H1 (cell line): ENCODE results near the gene NUAK1. TPM values are rescaled to one million over a fixed set of nuclear protein-coding genes. Genes with fewer than 3 reads are reported as not detected.

ENCODE experiments used
- CTCF ChIA-PET: fragments of 300-600 bp; sonication (Branson Sonifier 250); formaldehyde crosslinking; loops from one replicate; lab custom pipeline; 2021; ENCODE audit not compliant: partially characterized antibody; lab: Charles Lee
- POLR2A ChIA-PET: fragments of 300-600 bp; sonication (Branson Sonifier 250); formaldehyde crosslinking; loops from one replicate; lab custom pipeline; 2021; ENCODE audit warnings: inconsistent platforms; ENCODE audit not compliant: partially characterized antibody; lab: Charles Lee
- DNase-seq, 2 experiments: peaks; one replicate each; pipeline versions ENCODE4 v3.0.0 to v3.0.0-alpha.2; 2010 to 2022; ENCODE audit warnings: low spot score in 2 of 2, low read depth in 1 of 2, mixed read lengths in 1 of 2
- FAIRE-seq: peaks from 2 replicates; lab custom pipeline; 2011; peaks lifted over from hg19 to GRCh38; lab: Jason Lieb, UNC
- H2AFZ ChIP-seq: 2 replicates; pipeline ENCODE4 v1.8.1; 2012; ENCODE audit warnings: low read length, inconsistent platforms
- H2AK5ac ChIP-seq: 2 replicates; pipeline ENCODE4 v1.6.1; 2013; ENCODE audit warnings: low read depth, low read length
- H2BK120ac ChIP-seq: replicated peaks from 2 replicates; pipeline ENCODE3; 2013; ENCODE audit warnings: low read depth, low read length, inconsistent platforms
- H2BK12ac ChIP-seq: 2 replicates; pipeline ENCODE4 v1.6.1; 2013; ENCODE audit warnings: low read depth, low read length
- H2BK15ac ChIP-seq: 2 replicates; pipeline ENCODE4 v1.6.1; 2013; ENCODE audit warnings: low read length
- H2BK20ac ChIP-seq: 2 replicates; pipeline ENCODE4 v1.6.1; 2013; ENCODE audit warnings: low read length
- H2BK5ac ChIP-seq: 2 replicates; pipeline ENCODE4 v1.6.1; 2013; ENCODE audit warnings: low read depth, low read length
- H3K14ac ChIP-seq: 2 replicates; pipeline ENCODE4 v1.6.1; 2013; ENCODE audit warnings: inconsistent platforms; ENCODE audit not compliant: insufficient read length
- H3K18ac ChIP-seq: 2 replicates; pipeline ENCODE4 v1.6.1; 2013; ENCODE audit warnings: low read length; ENCODE audit errors: extremely low read depth
- H3K23ac ChIP-seq: 2 replicates; pipeline ENCODE4 v1.6.1; 2013; ENCODE audit warnings: inconsistent platforms; ENCODE audit not compliant: insufficient read length
- H3K23me2 ChIP-seq: 2 replicates; pipeline ENCODE4 v1.6.1; 2013; ENCODE audit warnings: low read depth, low read length
- H3K27ac ChIP-seq: 2 replicates; pipeline ENCODE4 v1.6.1; 2011; ENCODE audit warnings: low read depth, low read length, inconsistent platforms
- H3K27me3 ChIP-seq, 4 experiments: replicated peaks in 1 of 4; 1 replicate in 1 of 4; 2 replicates in 3 of 4; pipeline versions ENCODE4 v1.6.1 to v1.8.1; 2011 to 2013; ENCODE audit warnings: low read length in 3 of 4, mild to moderate bottlenecking in 3 of 4, inconsistent platforms in 2 of 4, mixed read lengths in 2 of 4, moderate library complexity in 1 of 4; ENCODE audit not compliant: control insufficient read depth in 3 of 4, insufficient read depth in 3 of 4; ENCODE audit errors: extremely low read depth in 1 of 4
- H3K36me3 ChIP-seq, 4 experiments: 2 replicates each; pipeline versions ENCODE4 v1.6.1 to v1.8.1; 2011 to 2013; ENCODE audit warnings: mild to moderate bottlenecking in 4 of 4, low read length in 3 of 4, moderate library complexity in 2 of 4, control low read depth in 1 of 4, inconsistent platforms in 1 of 4; ENCODE audit not compliant: insufficient read depth in 4 of 4, control insufficient read depth in 2 of 4
- H3K4ac ChIP-seq: replicated peaks from 2 replicates; pipeline ENCODE3; 2013; ENCODE audit warnings: low read length, low read depth, mixed read lengths, inconsistent platforms; ENCODE audit not compliant: insufficient read length
- H3K4me1 ChIP-seq, 4 experiments: replicated peaks in 1 of 4; 1 replicate in 1 of 4; 2 replicates in 3 of 4; pipeline versions ENCODE4 v1.6.1 to v1.8.1; 2011 to 2013; ENCODE audit warnings: low read length in 3 of 4, inconsistent platforms in 2 of 4, mixed read lengths in 1 of 4; ENCODE audit not compliant: insufficient read depth in 4 of 4, control insufficient read depth in 3 of 4
- H3K4me2 ChIP-seq, 2 experiments: 2 replicates each; pipeline versions ENCODE4 v1.6.1 to v1.8.1; 2011 to 2013; ENCODE audit warnings: low read depth in 2 of 2, low read length in 2 of 2, control low read depth in 1 of 2, inconsistent platforms in 1 of 2, mild to moderate bottlenecking in 1 of 2; ENCODE audit not compliant: insufficient read depth in 1 of 2
- H3K4me3 ChIP-seq, 4 experiments: fragments of 200-600, 300-600 bp in 1 of 4; sonication (generic), shearing (Covaris generic), sonication (Bioruptor Twin) in 1 of 4; 2 replicates each; pipeline versions ENCODE4 v1.5.1 to v1.8.1; 2011 to 2016; ENCODE audit warnings: low read length in 4 of 4, low read depth in 3 of 4, control low read depth in 2 of 4, inconsistent platforms in 2 of 4, mild to moderate bottlenecking in 2 of 4, mixed read lengths in 1 of 4, moderate library complexity in 1 of 4; ENCODE audit not compliant: insufficient read depth in 2 of 4; ENCODE audit errors: extremely low read depth in 1 of 4
- H3K56ac ChIP-seq: replicated peaks from 2 replicates; pipeline ENCODE3; 2013; ENCODE audit warnings: low read depth, mild to moderate bottlenecking, mixed read lengths, low read length, inconsistent platforms; ENCODE audit not compliant: insufficient read length
- H3K79me1 ChIP-seq: 2 replicates; pipeline ENCODE4 v1.6.1; 2013; ENCODE audit warnings: low read depth, low read length, control low read depth
- H3K79me2 ChIP-seq, 2 experiments: 2 replicates each; pipeline versions ENCODE4 v1.6.1 to v1.8.1; 2012 to 2013; ENCODE audit warnings: low read length in 2 of 2, mild to moderate bottlenecking in 2 of 2, inconsistent platforms in 1 of 2; ENCODE audit not compliant: insufficient read depth in 2 of 2, control insufficient read depth in 1 of 2
- H3K9ac ChIP-seq, 4 experiments: replicated peaks in 1 of 4; 1 replicate in 1 of 4; 2 replicates in 3 of 4; pipeline versions ENCODE4 v1.6.1 to v1.8.1; 2011 to 2013; ENCODE audit warnings: low read depth in 3 of 4, low read length in 3 of 4, control low read depth in 2 of 4, mild to moderate bottlenecking in 2 of 4, moderate library complexity in 2 of 4, inconsistent platforms in 1 of 4; ENCODE audit errors: extremely low read depth in 1 of 4
- H3K9me3 ChIP-seq, 2 experiments: 2 replicates each; pipeline versions ENCODE4 v1.6.1 to v1.8.1; 2012 to 2013; ENCODE audit warnings: mild to moderate bottlenecking in 2 of 2, moderate library complexity in 2 of 2, control low read depth in 1 of 2, inconsistent platforms in 1 of 2, low read depth in 1 of 2, low read length in 1 of 2, mixed read lengths in 1 of 2; ENCODE audit not compliant: insufficient read depth in 2 of 2
- H4K20me1 ChIP-seq, 2 experiments: replicated peaks in 1 of 2; 2 replicates each; pipeline versions ENCODE3 to v1.8.1; 2011 to 2013; ENCODE audit warnings: inconsistent platforms in 2 of 2, low read length in 2 of 2, mild to moderate bottlenecking in 1 of 2; ENCODE audit not compliant: insufficient read depth in 2 of 2, control insufficient read depth in 1 of 2
- H4K5ac ChIP-seq: 2 replicates; pipeline ENCODE4 v1.6.1; 2013; ENCODE audit warnings: low read length, low read depth, mixed read lengths, inconsistent platforms; ENCODE audit not compliant: insufficient read length
- H4K8ac ChIP-seq: 2 replicates; pipeline ENCODE4 v1.8.0; 2013; ENCODE audit warnings: mild to moderate bottlenecking, moderate library complexity, low read length, inconsistent platforms; ENCODE audit not compliant: insufficient read depth; ENCODE audit errors: extremely low read depth
- H4K91ac ChIP-seq: replicated peaks from 2 replicates; pipeline ENCODE3; 2013; ENCODE audit warnings: low read length, mixed read lengths, inconsistent platforms; ENCODE audit not compliant: insufficient read length
- BACH1 ChIP-seq: IDR thresholded peaks from 2 replicates; pipeline ENCODE4 v1.6.1; 2012; ENCODE audit warnings: low read length, improper control_type of control experiment
- BRCA1 ChIP-seq: IDR thresholded peaks from 2 replicates; pipeline ENCODE4 v1.6.1; 2012; ENCODE audit warnings: low read depth, low read length, improper control_type of control experiment
- EP300 ChIP-seq, 2 experiments: IDR thresholded peaks; 1 replicate in 1 of 2; 2 replicates in 1 of 2; pipeline ENCODE4 v1.6.1; 2011 to 2012; ENCODE audit warnings: low read depth in 2 of 2, low read length in 2 of 2, mild to moderate bottlenecking in 2 of 2, borderline replicate concordance in 1 of 2, inconsistent platforms in 1 of 2, moderate library complexity in 1 of 2
- JUN ChIP-seq: IDR thresholded peaks from 2 replicates; pipeline ENCODE4 v1.6.1; 2011; ENCODE audit warnings: low read depth, mild to moderate bottlenecking, improper control_type of control experiment, low read length
- RBBP5 ChIP-seq: IDR thresholded peaks from 2 replicates; pipeline ENCODE4 v1.7.1; 2012; ENCODE audit warnings: low read depth, mild to moderate bottlenecking, inconsistent platforms, low read length, moderate library complexity, borderline replicate concordance
- RXRA ChIP-seq: IDR thresholded peaks from 2 replicates; pipeline ENCODE4 v1.6.1; 2011; ENCODE audit warnings: low read depth, mild to moderate bottlenecking, low read length, moderate library complexity; ENCODE audit not compliant: insufficient read depth
- SAP30 ChIP-seq: fragments of 300-600 bp; sonication (generic); IDR thresholded peaks from 2 replicates; pipeline ENCODE4 v1.7.1; 2012; ENCODE audit warnings: low read length, moderate library complexity, mild to moderate bottlenecking, inconsistent platforms; ENCODE audit not compliant: insufficient read depth, insufficient replicate concordance
- TAF7 ChIP-seq: optimal IDR thresholded peaks from 2 replicates; pipeline ENCODE3; 2011; ENCODE audit warnings: low read depth, mild to moderate bottlenecking, inconsistent platforms, low read length, moderate library complexity, borderline replicate concordance
- TEAD4 ChIP-seq: IDR thresholded peaks from 2 replicates; pipeline ENCODE4 v1.6.1; 2012; ENCODE audit warnings: low read depth, low read length, inconsistent platforms, mixed read lengths
- WGBS, 2 experiments: shearing (Covaris generic) in 1 of 2; methylation state at CpG; one replicate each; pipeline versions ENCODE4 v1.1.6 to v1.1.7; 2013 to 2015; ENCODE audit warnings: low lambda C conversion rate in 2 of 2, mixed read lengths in 2 of 2, inconsistent platforms in 1 of 2, low coverage in 1 of 2, missing lambda C conversion rate in 1 of 2; ENCODE audit not compliant: insufficient replicate concordance in 2 of 2, insufficient coverage in 1 of 2, insufficient read length in 1 of 2; ENCODE audit errors: extremely low coverage in 1 of 2, missing lambda C conversion rate in 1 of 2; 5-methylcytosine and 5-hydroxymethylcytosine counted together
- polyA plus RNA-seq, 7 experiments: library from polyadenylated mRNA; depleted of rRNA in 3 of 7; stranded (reverse) in 5 of 7; unstranded in 2 of 7; fragments of >200 nt in 5 of 7; fragments of 200-250 nt in 2 of 7; gene quantifications; 1 replicate in 5 of 7; 2 replicates in 1 of 7; 4 replicates in 1 of 7; pipeline versions ENCODE4 v1.2.1 to v1.2.3, GENCODE V29; 2011 to 2013; ENCODE audit warnings: missing spikeins in 2 of 7, mixed read lengths in 2 of 7
- total RNA-seq: library from RNA; stranded (reverse); fragmentation: NEBNext Ultra II Directional; extraction: Animal tissue kit (Norgen Biotek cat#: 25700); gene quantifications from 2 replicates; pipeline ENCODE4 v1.2.1, GENCODE V29; 2021
- TF ChIP-seq, protein P1 (sequence below): IDR thresholded peaks from 2 replicates; pipeline ENCODE4 v1.6.1; 2011; ENCODE audit warnings: low read depth, mild to moderate bottlenecking, low read length; ENCODE audit not compliant: insufficient read depth

Gene NUAK1
- total and polyA plus RNA-seq, 2 of the 8 experiments (the other 6 are each of a cell fraction or from before 2014, with no cell fraction given) = 6.7 to 18.2 TPM

DNA sequence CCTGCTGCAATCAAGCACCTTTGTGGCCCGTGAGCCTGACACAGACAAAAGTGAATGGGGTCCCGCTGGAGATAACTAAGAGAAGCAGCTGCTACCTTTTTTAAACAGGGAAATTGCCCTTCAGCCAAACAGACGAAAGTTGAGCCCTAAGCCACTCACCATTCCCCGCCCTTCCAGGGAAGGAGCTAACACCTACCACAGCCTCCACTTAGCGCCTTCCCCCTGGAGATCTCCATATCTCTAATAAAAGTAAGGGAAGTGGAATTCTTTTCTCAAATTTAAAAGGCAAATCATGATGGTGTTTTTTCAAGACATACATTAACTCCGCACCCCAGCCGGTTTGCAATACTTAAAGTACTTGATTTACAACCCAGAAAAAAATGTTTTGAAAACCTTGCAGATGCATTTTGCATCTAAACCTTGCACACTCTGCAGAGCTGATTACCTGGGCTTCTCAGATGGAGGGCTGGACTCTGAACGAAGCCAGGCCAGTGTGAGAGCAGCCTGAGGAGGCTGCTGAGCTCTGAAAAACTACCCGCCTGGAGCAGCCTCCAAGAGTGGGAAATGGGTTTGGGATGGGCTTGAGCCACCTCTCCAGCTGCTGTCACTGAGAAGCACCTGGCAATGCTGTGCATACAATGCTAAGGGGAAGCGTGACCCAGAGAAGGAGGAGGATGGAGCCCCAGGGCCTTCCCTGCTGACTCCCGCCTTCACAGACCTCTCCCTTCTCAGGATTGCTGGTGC is 10.0 kb downstream of the NUAK1 start:
- no peaks in the 10 kb centered on the region for H3K27me3 ChIP-seq
- peak overlapping the region; percentile 48; the same call in 1 of the 2 replicates for H2BK15ac ChIP-seq
- H3K9me3 ChIP-seq = no peaks in the 10 kb centered on the region
- H2BK5ac ChIP-seq = peak overlapping the region; percentile 86
- H3K79me1 ChIP-seq = peaks cover 2% of the 10 kb centered on the region; the same call in 1 of the 2 replicates
- H3K14ac ChIP-seq = no peak overlapping the region
- no peak overlapping the region for H2AFZ ChIP-seq
- H4K8ac ChIP-seq = no peak overlapping the region
- peak overlapping the region; percentile 72; the same call in 1 of the 2 replicates for H3K18ac ChIP-seq
- H3K4me3 ChIP-seq = no peak overlapping the region
- H3K4me2 ChIP-seq = peak overlapping the region in 1 of 2 experiments; percentile 2; a peak in 2 of 4 replicates
- peak overlapping the region; percentile 62 for H2BK20ac ChIP-seq
- H4K5ac ChIP-seq = no peak overlapping the region
- WGBS, 2 experiments = 63% methylated on average over 11 of the region's 11 CpGs; no CpG with 5 or more reads in 1 of the 2 experiments
- peak overlapping the region; percentile 70 for H2BK12ac ChIP-seq
- H3K9ac ChIP-seq = no peak overlapping the region
- peak overlapping the region; percentile 12 for H4K91ac ChIP-seq
- no peak for FAIRE-seq
- H3K56ac ChIP-seq = no peak overlapping the region
- peaks cover 14 to 93% of the 10 kb centered on the region in 2 experiments for H3K79me2 ChIP-seq
- H2AK5ac ChIP-seq = peak overlapping the region; percentile 10; the same call in 1 of the 2 replicates
- H4K20me1 ChIP-seq = peaks cover 0 to 1% of the 10 kb centered on the region in 2 experiments
- peaks cover 33 to 48% (median 37%) of the 10 kb centered on the region in 4 experiments for H3K4me1 ChIP-seq
- no peak overlapping the region for H3K23ac ChIP-seq
- no peak overlapping the region for H3K4ac ChIP-seq
- no peaks in the 10 kb centered on the region for H3K23me2 ChIP-seq
- H2BK120ac ChIP-seq = no peak overlapping the region
- POLR2A ChIA-PET = interaction anchor here (0.7 to 3.0 kb wide), 4 partner anchors 9 to 120 kb away, joined by 3 to 16 read pairs (median 7); partner anchors contain the start of genes CKAP4 and NUAK1
- DNase-seq = no peak
- CTCF ChIA-PET = interaction anchor here (0.5 to 1.5 kb wide), 5 partner anchors 9 to 134 kb away, joined by 3 to 6 read pairs (median 3); partner anchors contain the start of gene NUAK1
- no peak overlapping the region for H3K27ac ChIP-seq
- no peaks in the 10 kb centered on the region for H3K36me3 ChIP-seq
- TF ChIP-seq BACH1 (no peak), JUN (no peak), SAP30 (no peak), EP300 (IDR thresholded peaks at IDR 0.05; ENCODE audit: borderline replicate concordance in 1 of 2, low read depth in 2 of 2, low read length in 2 of 2) (no peak), RXRA (no peak), TEAD4 (no peak), BRCA1 (no peak), TAF7 (no peak), RBBP5 (no peak)
- TF ChIP-seq, protein P1, sequence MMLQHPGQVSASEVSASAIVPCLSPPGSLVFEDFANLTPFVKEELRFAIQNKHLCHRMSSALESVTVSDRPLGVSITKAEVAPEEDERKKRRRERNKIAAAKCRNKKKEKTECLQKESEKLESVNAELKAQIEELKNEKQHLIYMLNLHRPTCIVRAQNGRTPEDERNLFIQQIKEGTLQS = no peak
